Measurements from ENCODE around the gene NUBPL.

Gene NUBPL

DNA sequence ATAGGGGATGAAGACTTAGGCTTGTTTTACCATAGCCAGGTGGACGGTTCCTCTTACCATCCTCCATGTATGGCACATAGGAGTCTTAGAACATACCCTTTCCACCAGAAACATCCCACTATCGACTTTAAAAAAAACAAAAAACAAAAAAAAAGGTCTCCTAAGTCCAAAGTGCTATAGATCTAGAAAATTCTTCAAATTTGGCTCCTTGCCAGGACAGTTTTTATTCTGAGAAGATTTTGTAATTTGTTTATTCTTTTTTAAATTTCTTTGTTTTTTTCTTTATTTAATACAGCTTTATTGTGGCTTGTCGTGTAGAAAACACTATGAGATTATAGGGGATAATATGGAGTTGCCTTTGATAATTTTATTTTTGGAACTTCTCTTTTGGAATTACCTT is 197.7 kb downstream of the NUBPL start:
- in situ Hi-C loops (cut with MboI; ENCODE audit: low sequenced_read_pairs, unreplicated experiment), result no loop called here
- TF ChIP-seq, protein P1, sequence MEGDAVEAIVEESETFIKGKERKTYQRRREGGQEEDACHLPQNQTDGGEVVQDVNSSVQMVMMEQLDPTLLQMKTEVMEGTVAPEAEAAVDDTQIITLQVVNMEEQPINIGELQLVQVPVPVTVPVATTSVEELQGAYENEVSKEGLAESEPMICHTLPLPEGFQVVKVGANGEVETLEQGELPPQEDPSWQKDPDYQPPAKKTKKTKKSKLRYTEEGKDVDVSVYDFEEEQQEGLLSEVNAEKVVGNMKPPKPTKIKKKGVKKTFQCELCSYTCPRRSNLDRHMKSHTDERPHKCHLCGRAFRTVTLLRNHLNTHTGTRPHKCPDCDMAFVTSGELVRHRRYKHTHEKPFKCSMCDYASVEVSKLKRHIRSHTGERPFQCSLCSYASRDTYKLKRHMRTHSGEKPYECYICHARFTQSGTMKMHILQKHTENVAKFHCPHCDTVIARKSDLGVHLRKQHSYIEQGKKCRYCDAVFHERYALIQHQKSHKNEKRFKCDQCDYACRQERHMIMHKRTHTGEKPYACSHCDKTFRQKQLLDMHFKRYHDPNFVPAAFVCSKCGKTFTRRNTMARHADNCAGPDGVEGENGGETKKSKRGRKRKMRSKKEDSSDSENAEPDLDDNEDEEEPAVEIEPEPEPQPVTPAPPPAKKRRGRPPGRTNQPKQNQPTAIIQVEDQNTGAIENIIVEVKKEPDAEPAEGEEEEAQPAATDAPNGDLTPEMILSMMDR (IDR thresholded peaks at IDR 0.05; ENCODE audit: borderline replicate concordance, control extremely low read depth, extremely low read depth, insufficient read depth, missing control alignments), result no peak
- no peak for DNase-seq (ENCODE audit: low spot score)

DNA sequence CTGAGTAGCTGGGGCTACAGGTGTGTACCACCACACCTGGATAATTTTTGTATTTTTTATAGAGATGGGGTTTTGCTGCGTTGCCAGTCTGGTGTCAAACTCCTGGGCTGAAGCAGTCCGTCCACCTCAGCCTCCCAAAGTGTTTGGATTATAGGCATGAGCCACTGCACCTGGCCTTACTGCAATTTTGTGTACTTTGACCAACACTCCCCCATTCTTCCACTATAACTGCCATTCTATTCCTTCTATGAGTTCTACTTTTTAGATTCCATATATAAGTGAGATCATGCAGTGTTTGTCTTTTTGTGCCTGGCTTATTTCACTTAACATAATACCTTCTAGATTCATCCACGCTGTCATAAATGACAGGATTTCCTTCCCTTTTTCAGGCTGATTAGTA is 199.1 kb downstream of the NUBPL start:
- no peak for DNase-seq (ENCODE audit: low spot score)
- in situ Hi-C loops (cut with MboI; ENCODE audit: low sequenced_read_pairs, unreplicated experiment), result no loop called here
- TF ChIP-seq, protein P1 (IDR thresholded peaks at IDR 0.05; ENCODE audit: borderline replicate concordance, control extremely low read depth, extremely low read depth, insufficient read depth, missing control alignments), result no peak

- in situ Hi-C loops (cut with MboI; ENCODE audit: low sequenced_read_pairs, unreplicated experiment), result no loop called here
- TF ChIP-seq, protein P1 (IDR thresholded peaks at IDR 0.05; ENCODE audit: borderline replicate concordance, control extremely low read depth, extremely low read depth, insufficient read depth, missing control alignments), result no peak
- DNase-seq (ENCODE audit: low spot score), result no peak
Observed at GRCh38 chr14:31761325-31761724, 200.1 kb downstream of the NUBPL start.

- TF ChIP-seq, protein P1 (IDR thresholded peaks at IDR 0.05; ENCODE audit: borderline replicate concordance, control extremely low read depth, extremely low read depth, insufficient read depth, missing control alignments), result no peak
- DNase-seq (ENCODE audit: low spot score), result no peak
- in situ Hi-C loops (cut with MboI; ENCODE audit: low sequenced_read_pairs, unreplicated experiment), result no loop called here
Observed at GRCh38 chr14:31763041-31763440, 201.8 kb downstream of the NUBPL start.

DNA sequence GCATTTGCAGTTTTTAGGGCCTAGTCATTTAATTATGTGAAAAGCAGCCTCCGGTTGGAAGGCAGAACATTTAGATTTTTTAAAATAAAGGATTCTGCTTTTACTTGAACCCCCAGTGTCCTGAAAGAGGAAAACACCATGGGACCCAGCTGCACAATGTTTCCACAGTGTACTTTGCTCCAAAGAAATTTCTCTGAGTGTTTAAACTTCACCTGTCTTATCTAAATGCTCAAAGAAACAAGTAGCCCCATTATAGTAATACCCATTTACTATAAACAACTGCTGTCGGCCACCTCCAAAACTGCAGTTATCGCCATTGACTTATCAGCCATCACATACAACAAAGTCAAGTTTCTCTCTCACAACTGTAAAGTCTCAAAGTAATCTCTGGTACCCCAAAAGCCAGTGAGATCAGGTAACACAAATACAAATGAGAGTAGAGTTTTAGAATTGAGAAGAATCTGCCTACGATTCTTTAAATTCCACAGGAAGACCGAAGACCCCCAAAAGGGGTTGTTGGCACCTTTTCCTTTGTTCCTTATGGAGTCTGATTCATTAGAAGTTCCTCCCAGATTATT is 205.2 kb downstream of the NUBPL start:
- DNase-seq (ENCODE audit: low spot score), result no peak
- in situ Hi-C loops (cut with MboI; ENCODE audit: low sequenced_read_pairs, unreplicated experiment), result no loop called here
- TF ChIP-seq, protein P1 (IDR thresholded peaks at IDR 0.05; ENCODE audit: borderline replicate concordance, control extremely low read depth, extremely low read depth, insufficient read depth, missing control alignments), result no peak

DNA sequence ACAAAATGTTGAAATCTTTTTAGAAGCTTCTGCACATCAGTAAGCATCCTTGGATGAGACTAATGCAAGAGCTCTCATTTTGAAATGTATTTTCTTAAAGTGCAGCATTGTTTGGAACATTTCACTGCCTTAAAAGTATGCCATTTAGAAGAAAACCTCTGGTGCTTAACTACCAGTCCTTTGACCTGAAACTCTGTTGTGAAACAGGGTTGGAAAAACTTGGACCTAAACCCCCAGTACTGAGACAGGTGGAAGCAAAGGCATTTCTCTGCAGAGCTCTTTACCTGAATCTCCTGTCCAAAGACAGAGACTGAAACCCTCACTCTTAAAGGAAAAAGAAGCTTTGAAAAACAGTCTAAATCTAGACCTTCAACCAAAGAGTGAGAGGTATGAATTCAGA is 207.2 kb downstream of the NUBPL start:
- in situ Hi-C loops (cut with MboI; ENCODE audit: low sequenced_read_pairs, unreplicated experiment), result no loop called here

More for the DNA sequence above, 207.2 kb downstream of the NUBPL start:
- TF ChIP-seq, protein P1 (IDR thresholded peaks at IDR 0.05; ENCODE audit: borderline replicate concordance, control extremely low read depth, extremely low read depth, insufficient read depth, missing control alignments), result no peak
- no peak for DNase-seq (ENCODE audit: low spot score)
